ENCODE data around the gene YIF1B. TPM values are rescaled to one million over a fixed set of nuclear protein-coding genes. Genes with fewer than 3 reads are reported as not detected.

Gene YIF1B
- total RNA-seq: 40.6 TPM

GRCh38 chr19:38315657-38316476 lies at the start of gene YIF1B:
Gene YIF1B, minus strand, starts transcription at chr19:38315947. Its CDS starts 30 bp downstream, at chr19:38315917.

GRCh38 chr19:38319421-38320258 lies 3.9 kb upstream of the YIF1B start, which contains the start of gene KCNK6:
Gene KCNK6, plus strand, starts transcription at chr19:38319845. Its CDS starts 106 bp downstream, at chr19:38319951.

GRCh38 chr19:38303517-38304351 lies 12.0 kb downstream of the YIF1B start, which contains the start of gene C19orf33:
Gene C19orf33, plus strand, starts transcription at chr19:38304251. Its CDS starts 11 bp downstream, at chr19:38304262.

GRCh38 chr19:38264486-38265212 lies 51.1 kb downstream of the YIF1B start, which contains the start of gene SPINT2:
Gene SPINT2, plus strand, starts transcription at chr19:38264573. Its CDS starts 320 bp downstream, at chr19:38264893.

Small RNA genes lying within 50 kb of the gene (small RNA-seq; reads per million reads assigned to genes)
- not detected for gene RF00019 (ENCODE audit: low replicate concordance)

Other genes with a start within 250 kb of the YIF1B start
- 0.64 TPM for gene DPF1, start 91.7 kb downstream of the YIF1B start, total RNA-seq
- gene PPP1R14A, start 59.6 kb downstream of the YIF1B start, total RNA-seq: 15.4 TPM
- gene SPINT2, start 51.4 kb downstream of the YIF1B start, total RNA-seq: 172 TPM
- gene C19orf33, start 11.7 kb downstream of the YIF1B start, total RNA-seq: 6.8 TPM
- 2.9 TPM for gene KCNK6, start 3.9 kb upstream of the YIF1B start, total RNA-seq
- 7.4 TPM for gene CATSPERG, start 19.9 kb upstream of the YIF1B start, total RNA-seq
- gene PSMD8, start 58.6 kb upstream of the YIF1B start, total RNA-seq: 214 TPM
- 0.18 TPM for gene GGN, start 72.1 kb upstream of the YIF1B start, total RNA-seq
- 0.23 TPM for gene SPRED3, start 72.8 kb upstream of the YIF1B start, total RNA-seq
- gene FAM98C, start 87.1 kb upstream of the YIF1B start, total RNA-seq: 13.9 TPM
- 2.7 TPM for gene RASGRP4, start 110.3 kb upstream of the YIF1B start, total RNA-seq
- gene RYR1, start 117.7 kb upstream of the YIF1B start, total RNA-seq: 107 TPM